ENCODE data around the gene ADAMTS17. TPM values are rescaled to one million over a fixed set of nuclear protein-coding genes. Genes with fewer than 3 reads are reported as not detected.

Gene ADAMTS17
- total RNA-seq, 8 experiments from 2014 or later: 0.33 to 2.1 (median 1.1) TPM

DNA sequence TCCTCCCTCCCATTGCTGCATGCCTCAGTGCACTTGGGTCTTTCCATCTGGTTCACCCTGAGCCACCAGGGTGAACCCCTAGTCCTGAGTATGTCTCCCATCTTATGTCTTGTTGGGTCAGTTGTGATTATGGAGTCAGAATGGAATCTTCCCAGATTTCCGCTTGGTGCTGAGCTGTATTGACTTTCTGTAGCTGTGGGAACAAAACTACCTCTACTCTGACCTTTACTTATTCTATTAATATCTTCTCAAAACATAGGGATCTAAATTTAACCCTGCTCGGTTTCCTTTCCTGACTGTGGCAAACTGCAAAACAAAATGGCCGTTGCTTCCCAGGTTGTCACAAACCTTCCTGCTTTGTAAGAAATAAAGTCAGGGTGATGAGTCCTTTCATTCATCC lies 312.7 kb downstream of the ADAMTS17 start:
- Histone ChIP-seq H3K4me1 (replicated peaks in 1 of 2) (no peaks in the 10 kb centered on the region), H3K27ac (no peak overlapping the region), H3K4me3 (no peak overlapping the region)
- no peak for ATAC-seq (replicated peaks in 6 of 8)
- in situ Hi-C loops (cut with MboI; ENCODE audit: low pct_unique_long_range_greater_than_20kb in 2 of 9, low sequenced_read_pairs in 9 of 9, unreplicated experiment in 9 of 9): no loop called here
- 0 to 90% (median 77%) methylated on average over 1 to 2 of the region's 3 CpGs; no CpG with 5 or more reads in 4 of the 10 experiments for WGBS, 10 experiments

DNA sequence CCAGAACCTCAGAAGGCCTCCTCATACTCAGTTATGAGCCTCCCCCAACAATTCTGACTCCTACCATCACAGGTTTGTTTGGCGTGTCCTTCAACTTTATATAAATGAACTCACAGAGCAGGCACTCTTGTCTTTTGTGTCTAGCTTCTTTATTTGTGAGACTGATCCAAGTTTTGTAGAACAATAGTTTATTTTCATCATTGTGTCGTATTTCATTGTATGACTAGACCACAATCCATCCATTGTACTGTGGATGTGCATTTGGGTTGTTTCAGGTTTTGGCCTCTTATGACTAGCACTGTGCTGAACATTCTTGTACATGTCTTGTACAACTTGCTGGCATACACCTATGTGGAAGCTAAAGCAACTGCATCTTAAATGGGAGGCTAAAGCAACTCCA lies 315.7 kb downstream of the ADAMTS17 start:
- in situ Hi-C loops (cut with MboI; ENCODE audit: low pct_unique_long_range_greater_than_20kb in 2 of 9, low sequenced_read_pairs in 9 of 9, unreplicated experiment in 9 of 9): no loop called here
- no peak for ATAC-seq (replicated peaks in 6 of 8)
- Histone ChIP-seq H3K4me3 (no peak overlapping the region), H3K4me1 (replicated peaks in 1 of 2) (no peaks in the 10 kb centered on the region), H3K27ac (no peak overlapping the region)
- 20 to 100% (median 68%) methylated on average over 1 to 2 of the region's 2 CpGs; no CpG with 5 or more reads in 1 of the 10 experiments for WGBS, 10 experiments

GRCh38 chr15:100022806-100023205 lies 319.0 kb downstream of the ADAMTS17 start:
- no peaks in the 10 kb centered on the region for H3K4me1 ChIP-seq (replicated peaks in 1 of 2)
- in situ Hi-C loops (cut with MboI; ENCODE audit: low pct_unique_long_range_greater_than_20kb in 2 of 9, low sequenced_read_pairs in 9 of 9, unreplicated experiment in 9 of 9): no loop called here
- no peak overlapping the region for H3K4me3 ChIP-seq
- no peak overlapping the region for H3K27ac ChIP-seq
- WGBS, 10 experiments: 0 to 93% (median 71%) methylated on average over 2 to 4 of the region's 4 CpGs
- no peak for ATAC-seq (replicated peaks in 6 of 8)

DNA sequence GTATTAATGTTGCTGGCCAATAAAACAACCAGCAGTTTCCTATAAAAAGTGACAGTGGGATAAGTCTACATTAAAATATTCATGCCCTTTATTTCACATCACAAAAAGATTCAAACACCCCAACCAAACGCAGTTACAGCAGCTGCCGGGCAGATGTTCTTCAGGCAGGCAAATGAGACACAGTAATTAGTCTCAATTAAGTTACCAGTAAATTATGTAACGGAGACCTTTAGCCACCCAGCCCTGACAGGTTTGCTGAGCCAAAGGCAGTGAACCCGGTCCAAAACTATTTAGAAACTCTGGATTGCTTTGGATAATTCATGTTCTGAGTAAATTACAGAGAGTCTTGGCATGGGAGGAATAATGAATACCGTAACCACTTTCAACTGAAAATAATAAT lies 319.4 kb downstream of the ADAMTS17 start:
- in situ Hi-C loops (cut with MboI; ENCODE audit: low pct_unique_long_range_greater_than_20kb in 2 of 9, low sequenced_read_pairs in 9 of 9, unreplicated experiment in 9 of 9): no loop called here
- 2 to 90% (median 66%) methylated on average over 1 to 5 of the region's 5 CpGs for WGBS, 10 experiments

GRCh38 chr15:100021653-100022052 lies 320.1 kb downstream of the ADAMTS17 start:
- in situ Hi-C loops (cut with MboI; ENCODE audit: low pct_unique_long_range_greater_than_20kb in 2 of 9, low sequenced_read_pairs in 9 of 9, unreplicated experiment in 9 of 9): no loop called here
- ATAC-seq (replicated peaks in 6 of 8): peak in 1 of 8 experiments; percentile 9
- no peaks in the 10 kb centered on the region for H3K4me1 ChIP-seq (replicated peaks in 1 of 2)
- WGBS, 10 experiments: 0 to 100% (median 86%) methylated on average over 1 to 5 of the region's 6 CpGs; no CpG with 5 or more reads in 1 of the 10 experiments
- no peak overlapping the region for H3K27ac ChIP-seq
- no peak overlapping the region for H3K4me3 ChIP-seq

More for the DNA sequence above, 319.4 kb downstream of the ADAMTS17 start:
- H3K4me3 ChIP-seq: no peak overlapping the region
- H3K27ac ChIP-seq: no peak overlapping the region
- no peaks in the 10 kb centered on the region for H3K4me1 ChIP-seq (replicated peaks in 1 of 2)
- ATAC-seq (replicated peaks in 6 of 8): no peak

DNA sequence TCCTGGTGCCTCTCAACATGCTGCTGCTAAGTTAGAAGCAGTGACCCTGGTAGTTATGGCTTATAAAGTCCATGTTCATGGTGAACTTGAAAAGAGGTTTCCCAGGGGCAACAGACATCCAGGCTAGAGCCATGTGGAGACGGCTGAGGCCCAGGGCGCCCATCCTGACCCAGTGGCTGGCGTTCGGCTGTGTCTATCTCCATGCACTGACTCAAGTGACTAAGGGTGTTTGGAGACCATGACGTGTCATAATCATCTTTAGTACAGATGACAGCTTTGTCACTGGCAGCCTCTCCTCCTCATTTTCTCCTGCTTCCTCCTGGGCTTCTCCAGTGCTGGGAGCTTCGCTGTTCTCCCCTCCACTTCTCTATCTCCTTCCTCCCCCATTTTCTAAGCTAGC lies 321.2 kb downstream of the ADAMTS17 start:
- Histone ChIP-seq H3K4me1 (replicated peaks in 1 of 2) (no peaks in the 10 kb centered on the region), H3K4me3 (no peak overlapping the region), H3K27ac (no peak overlapping the region)
- WGBS, 10 experiments: 0 to 90% (median 83%) methylated on average over 2 to 4 of the region's 6 CpGs; no CpG with 5 or more reads in 7 of the 10 experiments
- in situ Hi-C loops (cut with MboI; ENCODE audit: low pct_unique_long_range_greater_than_20kb in 2 of 9, low sequenced_read_pairs in 9 of 9, unreplicated experiment in 9 of 9): no loop called here
- ATAC-seq (replicated peaks in 6 of 8): peak in 3 of 8 experiments; percentile 17 to 66 (median 35)

GRCh38 chr15:100020189-100020588 lies 321.6 kb downstream of the ADAMTS17 start:
- 30 to 80% (median 40%) methylated on average over 1 to 4 of the region's 6 CpGs; no CpG with 5 or more reads in 6 of the 10 experiments for WGBS, 10 experiments
- no peaks in the 10 kb centered on the region for H3K4me1 ChIP-seq (replicated peaks in 1 of 2)
- H3K27ac ChIP-seq: no peak overlapping the region
- ATAC-seq (replicated peaks in 6 of 8): peak in 3 of 8 experiments; percentile 78 to 92 (median 86)
- H3K4me3 ChIP-seq: no peak overlapping the region
- in situ Hi-C loops (cut with MboI; ENCODE audit: low pct_unique_long_range_greater_than_20kb in 2 of 9, low sequenced_read_pairs in 9 of 9, unreplicated experiment in 9 of 9): no loop called here

DNA sequence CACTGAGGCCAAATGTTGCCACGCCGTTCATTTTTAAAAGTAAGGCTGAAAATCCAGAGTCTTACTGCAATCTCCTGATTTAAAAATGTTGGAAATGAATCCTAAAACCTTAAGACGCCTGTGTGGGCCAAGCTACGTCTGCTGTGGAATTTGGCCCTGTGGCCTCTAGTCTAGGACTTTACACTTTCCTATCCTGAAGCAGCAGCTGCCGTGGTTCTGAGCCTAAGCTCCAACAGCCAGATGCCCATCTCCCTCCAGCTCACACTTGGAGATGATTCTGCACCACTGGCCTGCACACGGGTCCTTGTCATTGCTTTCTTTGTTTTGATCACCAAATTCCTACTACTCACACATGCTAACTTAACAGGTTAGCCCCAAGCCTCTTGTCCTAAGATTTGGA lies 322.2 kb downstream of the ADAMTS17 start:
- Histone ChIP-seq H3K4me1 (replicated peaks in 1 of 2) (no peaks in the 10 kb centered on the region), H3K4me3 (no peak overlapping the region), H3K27ac (no peak overlapping the region)
- WGBS, 10 experiments: 11 to 96% (median 80%) methylated on average over 1 to 6 of the region's 6 CpGs
- in situ Hi-C loops (cut with MboI; ENCODE audit: low pct_unique_long_range_greater_than_20kb in 2 of 9, low sequenced_read_pairs in 9 of 9, unreplicated experiment in 9 of 9): no loop called here
- ATAC-seq (replicated peaks in 6 of 8): peak in 1 of 8 experiments; percentile 7

DNA sequence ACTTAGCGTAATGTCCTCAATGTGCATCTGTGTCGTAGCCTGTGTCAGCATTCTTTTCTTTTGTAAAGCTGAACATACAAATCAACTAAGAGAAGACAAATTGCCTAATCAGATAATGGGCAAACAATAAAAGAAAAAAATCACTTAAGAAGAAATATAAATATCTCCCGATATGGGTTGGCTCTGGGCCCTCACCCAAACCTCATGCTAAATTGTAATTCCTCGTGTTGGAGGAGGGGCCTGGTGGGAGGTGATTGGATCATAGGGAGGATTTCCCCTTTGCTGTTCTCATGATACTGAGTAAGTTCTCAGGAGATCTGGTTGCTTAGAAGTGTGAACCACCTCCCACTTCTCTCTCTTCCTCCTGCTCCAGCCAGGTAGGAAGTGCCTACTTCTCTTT lies 323.6 kb downstream of the ADAMTS17 start:
- ATAC-seq (replicated peaks in 6 of 8): no peak
- Histone ChIP-seq H3K4me3 (no peak overlapping the region), H3K27ac (no peak overlapping the region), H3K4me1 (replicated peaks in 1 of 2) (no peaks in the 10 kb centered on the region)
- in situ Hi-C loops (cut with MboI; ENCODE audit: low pct_unique_long_range_greater_than_20kb in 2 of 9, low sequenced_read_pairs in 9 of 9, unreplicated experiment in 9 of 9): no loop called here
- 47 to 87% (median 74%) methylated on average over 2 to 4 of the region's 4 CpGs; no CpG with 5 or more reads in 2 of the 10 experiments for WGBS, 10 experiments

GRCh38 chr15:100017140-100017539 lies 324.6 kb downstream of the ADAMTS17 start:
- Histone ChIP-seq H3K4me1 (replicated peaks in 1 of 2) (no peaks in the 10 kb centered on the region), H3K4me3 (no peak overlapping the region), H3K27ac (no peak overlapping the region)
- ATAC-seq (replicated peaks in 6 of 8): no peak
- WGBS, 10 experiments: 49 to 92% (median 70%) methylated on average over 1 to 5 of the region's 7 CpGs; no CpG with 5 or more reads in 5 of the 10 experiments
- in situ Hi-C loops (cut with MboI; ENCODE audit: low pct_unique_long_range_greater_than_20kb in 2 of 9, low sequenced_read_pairs in 9 of 9, unreplicated experiment in 9 of 9): no loop called here

GRCh38 chr15:100016632-100017031 lies 325.1 kb downstream of the ADAMTS17 start:
- no peak overlapping the region for H3K27ac ChIP-seq
- in situ Hi-C loops (cut with MboI; ENCODE audit: low pct_unique_long_range_greater_than_20kb in 2 of 9, low sequenced_read_pairs in 9 of 9, unreplicated experiment in 9 of 9): no loop called here
- ATAC-seq (replicated peaks in 6 of 8): no peak
- H3K4me1 ChIP-seq (replicated peaks in 1 of 2): no peaks in the 10 kb centered on the region
- 0 to 100% (median 100%) methylated on average over 1 to 3 of the region's 3 CpGs; no CpG with 5 or more reads in 5 of the 10 experiments for WGBS, 10 experiments
- no peak overlapping the region for H3K4me3 ChIP-seq

DNA sequence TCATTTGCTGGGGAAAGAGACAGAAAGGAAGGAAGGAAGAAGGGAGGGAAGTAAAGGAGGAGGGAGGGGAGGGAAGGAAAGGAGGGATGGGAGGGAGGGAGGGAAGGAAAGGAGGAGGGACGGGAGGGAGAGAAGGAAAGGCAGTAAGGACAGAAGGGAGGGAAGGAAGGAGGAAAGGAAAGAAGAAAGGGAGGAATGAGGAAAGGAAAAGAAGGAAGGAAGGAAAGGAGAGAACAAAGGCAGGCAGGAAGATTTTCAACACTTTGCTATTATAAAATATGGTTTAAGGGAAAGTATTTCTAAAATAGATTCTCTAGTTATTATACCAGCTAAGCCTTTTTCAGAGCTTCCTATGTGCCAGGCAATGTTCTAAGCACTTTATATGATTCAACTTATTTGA lies 330.5 kb downstream of the ADAMTS17 start:
- Histone ChIP-seq H3K4me3 (no peak overlapping the region), H3K27ac (no peak overlapping the region), H3K4me1 (replicated peaks in 1 of 2) (no peaks in the 10 kb centered on the region)
- in situ Hi-C loops (cut with MboI; ENCODE audit: low pct_unique_long_range_greater_than_20kb in 2 of 9, low sequenced_read_pairs in 9 of 9, unreplicated experiment in 9 of 9): no loop called here
- WGBS, 10 experiments: 17 to 86% (median 20%) methylated on average over 1 of the region's 1 CpG; no CpG with 5 or more reads in 7 of the 10 experiments
- no peak for ATAC-seq (replicated peaks in 6 of 8)

DNA sequence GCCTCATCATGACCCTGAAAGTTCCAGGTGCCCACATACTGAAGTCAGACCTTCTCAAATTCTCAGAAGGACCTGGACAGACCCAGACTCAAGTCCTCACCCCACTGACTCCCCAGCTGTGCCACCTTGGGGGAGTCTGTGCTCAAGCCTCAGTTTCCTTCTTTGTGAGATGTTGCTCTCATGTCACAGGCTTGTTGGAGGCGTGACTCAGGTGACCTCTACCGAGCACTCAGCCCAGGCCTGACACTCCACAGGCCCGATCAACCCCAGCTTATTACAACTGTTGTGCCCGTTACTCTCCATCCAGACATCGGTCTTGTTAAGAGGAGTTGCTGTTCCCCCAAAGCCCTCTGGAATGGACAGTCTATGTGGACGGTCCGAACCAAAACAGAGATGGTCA lies 332.4 kb downstream of the ADAMTS17 start:
- WGBS, 10 experiments: 64 to 100% (median 91%) methylated on average over 1 to 6 of the region's 7 CpGs; no CpG with 5 or more reads in 4 of the 10 experiments
- Histone ChIP-seq H3K27ac (no peak overlapping the region), H3K4me1 (replicated peaks in 1 of 2) (no peaks in the 10 kb centered on the region), H3K4me3 (no peak overlapping the region)
- ATAC-seq (replicated peaks in 6 of 8): no peak
- in situ Hi-C loops (cut with MboI; ENCODE audit: low pct_unique_long_range_greater_than_20kb in 2 of 9, low sequenced_read_pairs in 9 of 9, unreplicated experiment in 9 of 9): no loop called here

DNA sequence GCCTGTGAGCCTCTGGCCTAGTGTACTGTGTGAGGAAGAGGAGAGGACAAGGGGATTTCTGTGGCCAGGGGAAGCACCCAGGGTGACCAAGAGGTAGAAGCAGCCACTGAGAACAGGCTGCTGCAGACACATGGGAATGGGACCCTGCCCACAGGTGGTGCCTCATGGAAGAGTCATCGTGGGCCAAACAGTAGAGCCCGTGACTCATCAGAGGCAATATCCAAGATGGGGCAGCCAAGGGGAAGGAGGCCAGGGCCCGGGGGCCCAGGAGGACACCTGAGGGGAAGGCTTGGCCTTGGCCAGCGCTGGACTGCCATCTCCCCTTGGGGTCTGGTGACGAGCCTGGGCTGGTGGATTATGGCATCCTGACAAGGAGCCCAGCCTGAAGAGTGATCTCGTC lies 333.5 kb downstream of the ADAMTS17 start:
- ATAC-seq (replicated peaks in 6 of 8): no peak
- Histone ChIP-seq H3K4me3 (no peak overlapping the region), H3K4me1 (replicated peaks in 1 of 2) (no peaks in the 10 kb centered on the region), H3K27ac (no peak overlapping the region)
- WGBS, 10 experiments: 20 to 100% (median 78%) methylated on average over 1 to 5 of the region's 6 CpGs; no CpG with 5 or more reads in 6 of the 10 experiments
- in situ Hi-C loops (cut with MboI; ENCODE audit: low pct_unique_long_range_greater_than_20kb in 2 of 9, low sequenced_read_pairs in 9 of 9, unreplicated experiment in 9 of 9): no loop called here
